Dermis blood vessel endothelial cell (primary cell): ENCODE measurements around the gene STK32B. TPM values are rescaled to one million over a fixed set of nuclear protein-coding genes. Genes with fewer than 3 reads are reported as not detected.

Source experiments
- DNase-seq: peaks from one replicate; pipeline ENCODE4 v3.0.0; 2010
- total RNA-seq: library from RNA; depleted of rRNA; stranded (reverse); fragments of >200 nt; gene quantifications from 2 replicates; pipeline ENCODE4 v1.2.3, GENCODE V29; 2014

STK32B gene
- total RNA-seq, 1 donor from 2014 or later = 24.2 TPM

DNA sequence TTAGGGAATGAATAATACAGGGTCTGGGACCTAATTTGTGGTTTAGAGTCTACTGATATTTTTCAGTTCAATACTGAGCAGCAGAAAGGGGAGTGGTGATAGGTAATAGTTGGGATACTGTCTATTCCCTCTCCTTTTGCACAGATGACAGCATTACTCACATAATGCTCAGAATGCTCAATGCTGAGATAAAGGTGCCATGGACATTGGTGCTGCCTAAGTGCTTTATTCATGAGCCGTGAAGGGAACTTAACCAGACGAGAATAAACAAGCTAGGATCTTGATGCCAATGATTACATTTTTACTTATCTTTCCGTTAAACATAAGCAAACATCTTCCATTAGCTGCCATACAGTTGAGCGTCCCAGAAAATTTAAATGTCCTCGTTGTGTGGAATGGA, 75.6 kb downstream of the STK32B start:
- no peak for DNase-seq

GRCh38 chr4:5127556-5127955, 76.3 kb downstream of the STK32B start:
- DNase-seq = no peak

DNA sequence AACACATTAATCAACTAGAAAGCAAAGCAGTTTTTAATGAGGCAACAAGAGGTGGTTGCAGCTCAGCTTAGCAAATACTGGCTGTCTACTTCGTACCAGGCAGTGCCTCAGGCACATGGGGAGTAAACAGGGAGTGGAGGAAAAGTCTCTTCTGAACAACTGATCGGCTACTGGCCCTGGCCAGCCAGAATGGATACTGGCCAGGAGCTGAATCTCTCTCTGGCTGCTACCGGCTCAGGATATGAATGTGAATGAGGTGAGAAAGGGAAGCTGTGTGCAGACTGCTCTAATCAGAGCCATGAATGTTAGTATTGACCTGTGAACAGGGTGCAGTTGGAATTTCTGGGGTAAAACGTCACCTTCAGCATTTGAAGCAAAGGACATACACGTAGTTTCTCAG, 77.3 kb downstream of the STK32B start:
- no peak for DNase-seq

DNA sequence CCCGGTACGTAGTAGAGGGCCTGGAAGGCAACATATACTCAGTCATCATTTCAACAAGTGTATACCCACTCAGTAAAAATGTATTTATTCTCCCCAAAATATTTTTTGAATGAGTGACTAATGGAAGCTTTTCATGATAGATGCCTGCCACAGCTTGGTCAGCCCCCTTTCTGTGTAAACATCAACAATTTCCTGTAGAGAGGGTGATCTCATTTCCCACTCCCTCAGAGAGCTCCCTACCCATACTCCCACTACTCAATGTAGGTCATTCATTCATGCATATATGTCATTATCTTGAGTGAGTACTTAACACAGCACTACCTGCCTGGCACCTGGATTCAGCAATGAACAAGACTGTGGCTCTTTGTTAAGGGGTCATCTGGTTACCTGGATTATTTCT, 81.9 kb downstream of the STK32B start:
- DNase-seq = peak; percentile 77

GRCh38 chr4:5133933-5134594, 82.8 kb downstream of the STK32B start:
- no peak for DNase-seq

DNA sequence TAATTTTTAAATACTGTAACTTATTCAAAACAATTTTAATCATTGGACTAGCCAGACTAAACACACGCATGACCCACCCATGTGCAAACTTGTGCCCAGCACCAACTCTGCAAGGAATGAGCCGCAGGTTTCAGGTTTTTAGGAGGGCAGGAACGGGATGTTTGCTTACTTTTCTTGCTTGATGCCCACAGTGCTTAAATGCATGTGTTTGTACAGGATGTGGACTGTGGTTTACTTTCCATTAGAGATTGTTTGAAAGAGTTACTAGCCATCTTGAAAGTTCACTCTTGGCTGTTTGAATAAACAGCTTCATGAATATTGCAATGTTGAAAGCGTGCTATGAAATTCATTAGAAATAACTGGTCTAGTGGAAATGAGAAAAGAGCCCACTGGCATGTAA, 83.3 kb downstream of the STK32B start:
- DNase-seq = no peak

DNA sequence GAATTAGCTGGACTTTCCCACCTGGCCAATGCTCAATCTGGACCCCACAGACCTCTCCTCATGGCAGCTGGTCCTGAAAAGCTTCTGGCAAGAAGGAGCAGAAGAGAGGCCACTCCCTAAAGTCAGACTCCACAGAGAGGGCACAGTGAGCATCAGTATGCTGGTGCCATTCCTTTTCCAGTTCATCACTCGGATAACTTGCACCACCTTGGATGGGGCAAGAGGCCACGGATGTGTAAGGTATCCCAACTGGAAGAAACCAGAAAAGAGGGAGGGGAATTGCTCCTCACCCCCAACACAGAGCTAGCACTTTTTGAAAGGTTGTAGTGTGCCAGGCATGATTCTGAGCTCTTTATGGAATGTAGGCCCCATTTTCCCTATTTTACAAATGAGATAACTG, 85.9 kb downstream of the STK32B start:
- no peak for DNase-seq

GRCh38 chr4:5137927-5138326, 86.6 kb downstream of the STK32B start:
- DNase-seq = no peak

DNA sequence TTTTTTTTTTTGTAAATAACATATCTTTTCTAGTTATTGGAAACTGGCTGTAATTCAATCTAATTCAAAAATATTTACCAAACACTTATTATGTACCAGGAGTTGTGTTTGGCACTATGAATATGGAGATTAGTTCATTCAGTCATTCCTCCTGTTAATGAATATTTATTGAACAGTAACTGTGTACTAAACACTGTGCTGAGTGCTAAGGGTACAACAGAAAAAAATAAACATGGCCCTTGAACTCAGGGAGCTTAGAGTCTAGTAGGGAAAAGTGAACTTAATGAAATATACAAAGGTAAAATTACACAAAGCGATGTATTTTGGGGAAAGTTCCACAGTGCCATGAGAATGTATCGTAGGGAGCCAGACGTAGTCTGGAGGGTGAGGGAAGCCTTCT, 87.1 kb downstream of the STK32B start:
- DNase-seq = no peak

GRCh38 chr4:5139141-5139540, 87.9 kb downstream of the STK32B start:
- no peak for DNase-seq

DNA sequence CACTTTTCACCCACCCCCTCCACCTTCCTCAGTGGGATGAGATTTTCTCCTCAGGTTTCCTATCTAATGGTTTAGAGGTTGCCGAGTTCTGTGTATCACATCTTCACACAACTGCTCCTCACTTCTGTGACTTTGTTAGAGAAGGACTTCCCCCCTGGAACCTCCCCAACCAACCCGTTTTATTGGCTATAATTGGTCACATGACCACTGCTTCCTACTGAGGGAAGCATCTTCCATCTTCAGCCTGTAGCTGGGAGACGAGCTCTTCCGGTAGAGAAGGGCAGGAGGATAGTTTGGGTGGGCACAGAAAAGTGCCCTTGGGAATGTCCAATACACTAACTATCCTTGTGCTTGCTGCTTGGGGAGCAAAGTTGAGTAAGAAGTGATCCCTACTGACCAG, 90.5 kb downstream of the STK32B start:
- no peak for DNase-seq

DNA sequence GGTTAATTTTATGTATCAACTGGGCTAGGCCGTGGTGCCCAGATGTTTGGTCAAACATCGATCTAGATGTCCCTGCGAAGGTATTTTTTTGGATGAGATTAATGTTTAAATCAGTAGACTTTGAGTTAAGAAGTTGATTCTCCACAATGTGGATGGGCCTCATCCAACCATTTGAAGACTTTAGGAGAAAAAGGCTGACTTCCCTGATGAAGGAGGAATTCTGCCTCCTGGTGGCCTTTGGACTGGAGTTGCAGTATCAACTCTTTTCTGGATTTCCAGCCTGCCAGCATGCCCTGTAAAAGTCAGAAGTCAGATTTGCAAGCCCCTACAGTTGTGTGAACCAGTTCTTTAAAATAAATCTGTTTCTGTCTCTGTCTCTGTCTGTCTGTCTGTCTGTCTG, 91.4 kb downstream of the STK32B start:
- DNase-seq = peak; percentile 83

DNA sequence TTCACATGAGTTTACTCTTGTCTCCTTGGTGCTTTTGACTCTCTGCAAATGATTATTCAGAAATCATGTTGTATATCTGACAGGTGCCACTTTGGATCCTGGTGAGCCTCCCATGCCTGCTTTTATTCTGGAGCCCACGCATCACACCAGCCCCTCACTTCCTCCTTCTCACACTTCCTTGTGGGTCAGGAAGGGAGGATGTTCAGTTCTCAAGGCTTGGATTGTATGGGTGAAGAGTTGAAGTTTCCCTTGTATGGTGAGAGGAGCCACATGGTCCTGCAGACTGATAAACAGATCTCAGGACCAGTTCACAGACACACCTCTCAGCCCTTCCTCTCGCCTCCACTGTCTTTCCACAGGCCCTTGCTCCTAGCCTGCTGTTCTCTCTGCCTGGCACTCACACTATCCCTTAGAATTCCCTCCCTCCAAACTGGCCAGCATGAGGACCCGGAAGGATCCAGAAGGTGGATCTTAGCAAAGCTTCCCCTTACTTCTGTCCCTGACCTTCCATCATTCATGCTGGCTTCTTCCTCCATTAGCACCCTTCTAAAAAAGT, 92.1 kb downstream of the STK32B start:
- DNase-seq = no peak

DNA sequence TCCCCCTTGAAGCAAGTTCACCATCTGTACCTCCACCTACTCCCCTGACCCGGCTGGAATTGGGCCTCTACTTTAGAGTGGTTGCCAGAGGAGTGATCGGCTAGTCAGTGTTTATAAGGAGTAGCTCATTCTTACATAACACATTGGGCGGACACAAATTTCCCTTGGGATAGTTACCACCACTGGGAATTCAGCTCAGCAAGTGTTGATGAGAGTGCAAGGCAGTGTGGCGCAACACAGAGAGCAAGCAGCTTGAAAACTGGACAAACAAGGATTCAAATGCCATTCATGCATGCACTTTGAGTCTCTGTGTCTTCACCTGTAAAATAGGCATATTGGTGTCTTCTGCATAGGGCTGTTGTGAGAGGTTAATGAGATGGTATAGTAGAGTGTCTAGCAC, 92.7 kb downstream of the STK32B start:
- no peak for DNase-seq

GRCh38 chr4:5144384-5144783, 93.1 kb downstream of the STK32B start:
- no peak for DNase-seq

- DNase-seq = no peak
Measured at GRCh38 chr4:5146248-5146647, 95.0 kb downstream of the STK32B start.

GRCh38 chr4:5152521-5152920, 101.2 kb downstream of the STK32B start:
- no peak for DNase-seq

GRCh38 chr4:5156682-5157081, 105.4 kb downstream of the STK32B start:
- no peak for DNase-seq

DNA sequence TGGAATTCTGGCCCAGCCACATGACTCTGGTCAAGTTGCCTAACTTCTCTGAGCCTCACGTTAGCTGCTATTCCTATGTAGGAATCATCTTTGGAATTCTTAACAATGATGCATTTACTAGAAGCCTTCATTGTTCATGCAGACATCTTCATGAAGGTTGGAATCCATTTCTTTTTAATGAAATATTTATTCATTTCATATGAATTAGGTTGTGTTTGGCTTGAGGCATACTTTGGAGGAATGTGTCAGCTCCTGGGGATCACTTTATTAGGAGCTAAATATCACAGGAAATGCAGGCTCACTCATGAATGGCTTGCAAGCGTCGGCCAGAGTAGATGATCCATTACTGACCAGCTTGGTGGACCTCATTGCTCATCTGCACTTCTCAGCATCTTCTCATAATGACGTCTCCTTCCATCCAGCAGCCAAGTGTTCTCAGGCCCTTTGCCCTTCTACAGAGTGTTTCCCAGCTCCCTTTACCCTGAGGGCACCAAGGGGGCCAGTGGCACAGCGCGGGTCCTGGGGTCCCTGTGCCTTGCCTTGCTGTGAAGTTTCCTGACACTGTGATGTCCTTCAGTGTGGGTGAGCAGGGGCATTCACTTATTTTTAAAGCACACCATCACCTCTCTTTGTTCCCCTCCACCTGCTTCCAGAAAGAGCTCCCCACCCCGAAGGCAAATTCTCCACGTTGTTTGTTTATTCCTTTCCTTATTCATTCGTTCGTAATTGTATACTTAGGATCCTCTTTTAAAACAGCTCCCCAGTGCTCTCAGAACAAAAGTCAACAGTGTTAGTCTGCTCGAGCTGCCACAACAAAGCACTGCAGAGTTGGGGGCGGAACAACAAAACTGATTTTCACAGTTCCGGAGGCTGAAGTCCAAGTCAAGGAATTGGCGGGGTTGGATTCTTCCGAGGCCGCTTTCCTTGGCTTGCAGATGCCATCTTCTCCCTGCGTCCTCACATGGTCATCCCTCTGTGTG, 106.8 kb downstream of the STK32B start:
- no peak for DNase-seq

GRCh38 chr4:5158825-5159224, 107.5 kb downstream of the STK32B start:
- DNase-seq = no peak

- DNase-seq = no peak
Measured at GRCh38 chr4:5160668-5161067, 109.4 kb downstream of the STK32B start.

DNA sequence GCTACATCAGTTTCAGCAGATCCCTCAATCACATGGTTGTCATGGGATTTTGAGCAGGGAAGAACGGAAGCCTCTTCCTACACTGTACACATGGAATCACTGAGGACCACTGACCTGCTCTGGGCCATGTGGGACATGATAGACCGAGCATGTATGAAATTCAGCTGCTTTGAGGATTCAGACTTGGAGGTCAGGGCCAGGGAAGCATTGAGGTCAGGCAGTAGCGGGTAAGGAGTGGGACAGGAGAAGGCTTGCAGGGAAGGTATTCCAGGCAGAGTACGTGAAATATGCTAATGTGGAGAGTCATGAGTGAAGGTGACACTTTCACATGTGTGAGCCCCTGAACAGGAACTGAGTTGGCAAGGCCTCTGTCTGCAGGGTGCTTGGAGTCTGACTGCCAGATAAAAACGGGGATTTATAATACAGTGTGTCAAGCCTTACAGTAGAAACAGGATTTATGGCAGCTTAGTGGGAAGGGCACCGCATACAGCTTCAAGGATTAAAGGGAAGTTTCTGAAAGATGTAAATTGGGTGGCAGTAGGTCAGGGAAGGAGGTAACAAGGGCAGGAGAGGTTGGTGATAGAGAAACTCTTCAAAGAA, 111.7 kb downstream of the STK32B start:
- no peak for DNase-seq

DNA sequence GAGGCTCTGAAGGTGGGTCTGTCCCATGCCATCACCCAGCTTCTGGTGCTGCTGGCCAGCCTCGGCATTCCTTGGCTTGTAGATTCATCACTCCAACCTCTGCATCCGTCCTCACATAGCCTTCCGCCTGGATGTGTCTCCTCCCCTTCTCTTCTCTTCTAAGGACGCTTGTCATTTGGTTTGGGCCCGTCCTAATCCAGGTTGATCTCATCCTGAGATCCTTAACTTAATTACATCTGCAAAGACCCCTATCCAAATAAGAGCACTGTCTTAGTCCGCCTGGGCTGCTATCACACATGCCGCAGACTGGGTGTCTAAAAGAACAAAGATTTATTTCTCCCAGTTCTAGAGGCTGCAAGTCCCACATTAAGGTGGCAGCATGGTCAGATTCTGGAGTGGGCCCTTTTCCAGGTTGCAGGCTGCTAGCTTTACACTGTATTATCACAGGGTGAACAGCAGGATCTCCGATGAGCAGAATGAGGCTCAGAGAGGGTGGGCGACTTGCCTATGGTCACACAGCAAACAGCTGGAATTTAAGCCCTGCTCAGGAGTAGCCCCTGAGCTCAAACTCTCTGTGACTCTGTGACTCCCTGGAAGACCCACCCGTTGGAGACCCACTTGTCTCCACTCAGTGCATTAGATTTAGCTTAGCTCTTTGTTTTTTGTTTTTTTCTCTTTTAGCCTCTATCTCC, 113.1 kb downstream of the STK32B start:
- no peak for DNase-seq
